ENCODE results near the gene PAX5.

The PAX5 gene

DNA sequence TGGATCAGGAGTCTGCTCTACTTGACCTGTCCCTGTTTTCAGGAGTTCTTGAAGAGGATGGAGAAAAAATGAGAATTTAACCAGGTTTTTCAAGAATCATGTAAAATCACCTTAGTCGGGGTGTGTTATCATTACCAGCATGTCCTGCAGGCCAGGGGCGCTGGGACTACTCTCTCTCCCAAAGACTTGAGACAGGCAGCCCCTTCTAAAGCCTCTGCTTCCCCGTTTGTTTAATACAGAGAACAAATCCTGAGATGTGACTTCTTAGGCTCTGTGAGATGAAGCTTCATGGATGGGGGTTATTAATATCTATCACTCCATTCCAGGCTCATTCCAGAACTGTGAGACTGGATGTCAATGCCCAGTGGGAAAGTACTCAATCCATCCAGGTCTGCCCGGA lies 3.0 kb downstream of the PAX5 start:
- H3K4me3 ChIP-seq (ENCODE audit: low read depth, low read length) = no peak overlapping the region
- DNase-seq = no peak
- H3K27ac ChIP-seq = no peak overlapping the region
- in situ Hi-C loops (cut with HindIII; ENCODE audit: low pct_ligation_motif_present, low sequenced_read_pairs) = no loop called here
- TF ChIP-seq, protein P1, sequence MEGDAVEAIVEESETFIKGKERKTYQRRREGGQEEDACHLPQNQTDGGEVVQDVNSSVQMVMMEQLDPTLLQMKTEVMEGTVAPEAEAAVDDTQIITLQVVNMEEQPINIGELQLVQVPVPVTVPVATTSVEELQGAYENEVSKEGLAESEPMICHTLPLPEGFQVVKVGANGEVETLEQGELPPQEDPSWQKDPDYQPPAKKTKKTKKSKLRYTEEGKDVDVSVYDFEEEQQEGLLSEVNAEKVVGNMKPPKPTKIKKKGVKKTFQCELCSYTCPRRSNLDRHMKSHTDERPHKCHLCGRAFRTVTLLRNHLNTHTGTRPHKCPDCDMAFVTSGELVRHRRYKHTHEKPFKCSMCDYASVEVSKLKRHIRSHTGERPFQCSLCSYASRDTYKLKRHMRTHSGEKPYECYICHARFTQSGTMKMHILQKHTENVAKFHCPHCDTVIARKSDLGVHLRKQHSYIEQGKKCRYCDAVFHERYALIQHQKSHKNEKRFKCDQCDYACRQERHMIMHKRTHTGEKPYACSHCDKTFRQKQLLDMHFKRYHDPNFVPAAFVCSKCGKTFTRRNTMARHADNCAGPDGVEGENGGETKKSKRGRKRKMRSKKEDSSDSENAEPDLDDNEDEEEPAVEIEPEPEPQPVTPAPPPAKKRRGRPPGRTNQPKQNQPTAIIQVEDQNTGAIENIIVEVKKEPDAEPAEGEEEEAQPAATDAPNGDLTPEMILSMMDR (IDR thresholded peaks at IDR 0.05; ENCODE audit: low read depth, low read length, missing control alignments) = no peak
- H3K36me3 ChIP-seq (replicated peaks) = no peaks in the 10 kb centered on the region
- H3K27me3 ChIP-seq (replicated peaks) = peaks cover 92% of the 10 kb centered on the region

DNA sequence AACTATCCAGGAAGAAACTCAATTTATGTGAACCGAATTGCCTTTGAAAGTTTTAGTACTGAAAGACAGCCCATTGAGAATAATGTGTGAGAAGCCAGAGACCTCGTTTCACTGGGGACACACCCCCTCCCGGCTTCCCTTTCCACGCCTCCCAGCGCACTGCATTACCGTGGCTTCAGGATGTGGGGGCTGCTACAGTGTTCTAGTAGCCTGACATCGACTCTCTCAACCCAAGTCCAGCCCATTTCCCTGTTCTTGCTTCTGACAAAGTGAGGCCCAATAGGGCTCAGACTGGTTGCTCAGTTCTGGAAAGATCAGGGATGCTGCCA lies 3.5 kb downstream of the PAX5 start:
- DNase-seq = no peak
- H3K4me3 ChIP-seq (ENCODE audit: low read depth, low read length) = no peak overlapping the region
- in situ Hi-C loops (cut with HindIII; ENCODE audit: low pct_ligation_motif_present, low sequenced_read_pairs) = no loop called here
- TF ChIP-seq, protein P1 (IDR thresholded peaks at IDR 0.05; ENCODE audit: low read depth, low read length, missing control alignments) = no peak
- peaks cover 92% of the 10 kb centered on the region for H3K27me3 ChIP-seq (replicated peaks)
- H3K36me3 ChIP-seq (replicated peaks) = no peaks in the 10 kb centered on the region
- H3K27ac ChIP-seq = no peak overlapping the region

DNA sequence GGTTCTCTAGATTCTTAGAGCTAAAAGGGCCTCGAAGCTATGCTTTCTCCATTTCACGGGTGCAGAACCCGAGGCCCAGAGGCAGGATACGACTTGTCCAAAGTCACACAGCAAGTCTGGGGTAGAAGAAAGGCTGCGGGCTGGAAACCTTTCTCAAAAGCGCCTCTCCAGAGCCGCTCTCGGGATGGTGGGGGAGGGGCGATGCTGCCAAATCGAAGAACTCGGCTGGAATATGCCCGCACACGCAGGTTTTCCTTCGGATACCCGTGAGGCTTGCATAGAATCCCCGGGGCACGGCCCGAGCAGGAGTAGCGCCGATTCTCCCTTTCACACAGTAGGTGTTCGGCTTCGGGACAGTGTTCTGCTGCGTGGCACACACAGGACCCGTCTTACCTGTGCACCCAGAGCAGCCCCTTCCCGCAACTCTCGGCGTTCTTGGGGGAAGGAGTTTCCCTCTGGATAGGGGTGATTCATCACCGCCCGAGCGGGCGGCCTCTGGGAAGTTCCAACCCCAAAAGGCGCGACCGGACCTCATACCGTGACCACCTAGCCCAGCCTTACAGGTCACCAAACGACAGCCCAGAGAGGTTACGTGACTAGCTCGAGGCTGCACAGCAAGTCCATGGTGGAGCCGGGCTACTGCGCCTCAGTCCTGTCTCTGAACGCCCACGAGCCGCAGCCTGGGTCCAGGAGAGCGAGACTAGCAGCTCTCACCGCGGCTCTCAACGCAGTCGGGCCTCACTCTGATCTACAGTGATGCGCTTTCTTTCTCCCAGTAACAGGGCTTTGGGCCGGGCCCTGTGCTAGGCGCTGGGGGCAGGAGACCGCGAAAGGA lies 4.1 kb downstream of the PAX5 start:
- no peak for DNase-seq
- Histone ChIP-seq H3K4me3 (ENCODE audit: low read depth, low read length) (no peak overlapping the region), H3K36me3 (replicated peaks) (no peaks in the 10 kb centered on the region), H3K27me3 (replicated peaks) (peaks cover 92% of the 10 kb centered on the region), H3K27ac (no peak overlapping the region)
- TF ChIP-seq, protein P1 (IDR thresholded peaks at IDR 0.05; ENCODE audit: low read depth, low read length, missing control alignments) = no peak
- in situ Hi-C loops (cut with HindIII; ENCODE audit: low pct_ligation_motif_present, low sequenced_read_pairs) = no loop called here

DNA sequence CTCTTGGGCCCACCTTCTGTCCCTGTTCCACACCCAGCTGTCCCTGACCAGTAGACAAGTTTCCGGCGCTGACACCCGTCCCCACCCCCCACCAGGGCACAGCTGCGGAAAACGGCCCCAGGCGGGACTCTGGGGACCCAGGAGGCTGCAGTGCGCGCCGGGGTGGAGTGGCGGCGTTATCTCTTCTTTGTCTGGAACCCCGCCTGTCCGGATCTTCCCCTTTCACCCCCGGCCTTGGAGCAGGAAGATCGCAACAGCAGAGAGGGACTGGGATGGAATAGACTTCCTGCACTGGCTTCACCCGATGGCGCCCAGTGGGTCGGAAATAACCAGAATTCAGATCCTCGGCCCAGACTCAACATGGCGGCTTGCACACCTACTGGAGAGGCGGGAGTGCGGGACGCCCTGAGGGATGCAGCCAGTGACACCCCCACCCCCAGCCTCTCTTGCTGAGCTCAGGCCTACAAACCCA lies 4.7 kb downstream of the PAX5 start:
- no peak for DNase-seq
- TF ChIP-seq, protein P1 (IDR thresholded peaks at IDR 0.05; ENCODE audit: low read depth, low read length, missing control alignments) = no peak
- in situ Hi-C loops (cut with HindIII; ENCODE audit: low pct_ligation_motif_present, low sequenced_read_pairs) = no loop called here
- Histone ChIP-seq H3K27me3 (replicated peaks) (peaks cover 92% of the 10 kb centered on the region), H3K36me3 (replicated peaks) (no peaks in the 10 kb centered on the region), H3K4me3 (ENCODE audit: low read depth, low read length) (no peak overlapping the region), H3K27ac (no peak overlapping the region)

DNA sequence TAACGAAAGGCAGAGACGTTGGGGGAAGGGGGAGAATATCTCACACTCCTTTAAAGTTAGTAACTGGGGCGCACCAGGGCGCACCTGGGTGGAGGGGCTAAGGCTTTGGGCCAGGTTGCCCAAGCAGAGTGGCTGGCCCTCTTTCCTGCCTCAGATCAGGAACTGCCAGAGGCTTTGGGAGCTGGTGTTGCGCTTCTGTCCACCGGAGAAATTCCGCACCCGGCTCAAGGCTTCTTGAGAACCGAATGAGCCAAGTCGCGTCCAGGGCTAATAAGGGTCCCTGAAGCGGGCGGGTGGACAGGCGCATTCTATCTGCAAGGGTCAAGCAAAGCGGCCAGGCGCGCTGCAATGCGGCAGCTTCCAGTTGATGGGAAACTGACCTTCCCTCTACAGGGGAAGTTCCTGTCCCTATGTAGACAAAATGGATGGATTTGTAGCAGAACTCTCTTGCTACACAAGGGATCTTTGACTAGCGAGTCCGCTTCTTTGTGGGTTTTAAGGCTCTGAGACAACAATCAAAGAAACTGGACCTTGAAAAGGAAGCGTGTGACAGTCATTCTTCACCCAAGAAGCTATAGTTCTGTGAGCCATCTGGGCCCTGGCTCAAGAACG lies 5.5 kb downstream of the PAX5 start:
- H3K36me3 ChIP-seq (replicated peaks) = no peaks in the 10 kb centered on the region
- in situ Hi-C loops (cut with HindIII; ENCODE audit: low pct_ligation_motif_present, low sequenced_read_pairs) = no loop called here
- no peak for DNase-seq
- H3K27me3 ChIP-seq (replicated peaks) = peaks cover 93% of the 10 kb centered on the region
- H3K4me3 ChIP-seq (ENCODE audit: low read depth, low read length) = no peak overlapping the region
- TF ChIP-seq, protein P1 (IDR thresholded peaks at IDR 0.05; ENCODE audit: low read depth, low read length, missing control alignments) = no peak
- no peak overlapping the region for H3K27ac ChIP-seq
